Stimulated activated CD4-positive, alpha-beta T cell treated with anti-CD3 and anti-CD28 coated beads, Interleukin-15, amount 100 ng/mL, for 24 hours (primary cell): ENCODE data around the gene LRRC4B.
A peak's percentile ranks its signal among the peaks of the same experiment; 100 is the strongest.
"Not testable (repeated sequence)": the region's sequence is repeated elsewhere in the genome, so short reads cannot be mapped to it uniquely, and the experiment has no call there.

Experiments
- DNase-seq: peaks from one replicate; pipeline ENCODE4 v3.0.0-alpha.2; 2020

LRRC4B gene

DNA sequence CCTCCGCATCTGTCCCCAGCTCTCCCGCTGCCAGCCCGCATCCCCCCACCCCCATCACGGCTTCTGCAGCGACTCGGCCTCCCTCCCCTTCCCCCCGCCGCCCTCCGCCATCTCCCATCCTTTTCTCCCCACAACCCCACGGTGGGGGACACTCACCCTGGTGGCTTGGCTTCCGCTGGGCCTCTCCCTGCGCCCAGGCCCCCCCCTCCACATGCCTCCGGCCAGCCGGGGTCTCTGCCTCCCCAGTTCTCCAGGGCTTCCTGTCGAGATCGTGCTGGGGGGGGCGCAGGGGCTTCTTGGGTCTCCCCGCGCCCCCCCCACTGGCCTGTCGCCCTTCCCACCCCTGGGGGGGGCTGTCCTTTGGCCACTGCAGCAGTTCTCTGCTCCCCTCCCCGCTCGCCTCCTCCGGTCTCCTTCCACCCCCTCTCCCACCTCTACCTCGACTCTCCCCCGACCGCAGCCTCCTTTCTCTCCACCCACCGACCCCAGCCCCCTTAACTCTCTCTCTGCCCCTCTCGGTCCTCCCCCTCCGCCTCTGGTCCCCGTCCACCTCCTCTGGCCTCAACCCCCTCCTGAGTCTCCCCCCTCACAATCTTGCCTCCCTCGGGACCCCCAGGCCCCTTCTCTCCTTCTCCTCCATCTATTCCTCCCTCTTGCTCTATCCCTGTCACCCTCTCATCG, 17.1 kb downstream of the LRRC4B start:
- DNase-seq, result no peak

GRCh38 chr19:50550594-50550966, 17.7 kb downstream of the LRRC4B start:
- no peak for DNase-seq

- DNase-seq, result no peak
Observed at GRCh38 chr19:50549927-50550593, 18.2 kb downstream of the LRRC4B start.

GRCh38 chr19:50549059-50549926, 18.9 kb downstream of the LRRC4B start:
- no peak for DNase-seq

GRCh38 chr19:50548191-50549058, 19.8 kb downstream of the LRRC4B start:
- no peak for DNase-seq

DNA sequence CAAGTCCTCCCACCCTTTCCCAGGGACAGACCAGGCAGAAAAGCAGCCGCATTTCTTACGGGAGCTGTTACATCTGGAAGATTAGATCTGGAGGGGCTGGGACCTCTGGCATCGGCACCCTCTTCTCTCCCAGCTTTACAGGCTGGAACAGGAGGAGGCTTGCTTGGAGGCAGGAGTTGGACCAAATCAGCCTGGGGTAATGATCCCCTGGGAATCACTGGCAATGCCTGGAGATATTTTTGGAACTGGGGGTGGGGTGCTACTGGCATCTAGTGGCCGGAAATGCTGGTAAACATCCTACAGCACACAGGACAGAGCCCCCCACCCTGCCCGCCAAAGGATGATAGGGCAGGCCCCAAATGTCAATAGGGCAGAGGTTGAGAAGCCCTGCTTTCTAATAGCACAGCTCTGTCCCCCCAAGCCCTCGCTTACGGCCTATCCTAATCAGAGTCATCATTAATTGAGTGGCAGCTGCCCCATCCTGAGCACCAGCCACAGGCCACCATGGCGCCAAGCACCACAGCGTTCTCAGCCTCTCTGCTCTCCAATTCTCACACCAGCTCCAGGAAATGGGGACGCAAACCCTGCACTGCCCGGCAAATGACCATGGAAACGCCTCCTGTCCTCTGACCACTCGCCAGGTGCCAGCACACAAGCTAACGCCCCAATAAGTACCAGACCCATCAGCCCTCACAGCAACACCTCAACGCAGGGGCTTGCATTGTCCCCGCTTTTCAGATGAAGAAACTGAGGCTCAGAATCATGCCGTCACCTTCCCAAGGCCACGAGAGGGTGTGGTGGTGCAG, 20.6 kb downstream of the LRRC4B start:
- DNase-seq, result no peak

DNA sequence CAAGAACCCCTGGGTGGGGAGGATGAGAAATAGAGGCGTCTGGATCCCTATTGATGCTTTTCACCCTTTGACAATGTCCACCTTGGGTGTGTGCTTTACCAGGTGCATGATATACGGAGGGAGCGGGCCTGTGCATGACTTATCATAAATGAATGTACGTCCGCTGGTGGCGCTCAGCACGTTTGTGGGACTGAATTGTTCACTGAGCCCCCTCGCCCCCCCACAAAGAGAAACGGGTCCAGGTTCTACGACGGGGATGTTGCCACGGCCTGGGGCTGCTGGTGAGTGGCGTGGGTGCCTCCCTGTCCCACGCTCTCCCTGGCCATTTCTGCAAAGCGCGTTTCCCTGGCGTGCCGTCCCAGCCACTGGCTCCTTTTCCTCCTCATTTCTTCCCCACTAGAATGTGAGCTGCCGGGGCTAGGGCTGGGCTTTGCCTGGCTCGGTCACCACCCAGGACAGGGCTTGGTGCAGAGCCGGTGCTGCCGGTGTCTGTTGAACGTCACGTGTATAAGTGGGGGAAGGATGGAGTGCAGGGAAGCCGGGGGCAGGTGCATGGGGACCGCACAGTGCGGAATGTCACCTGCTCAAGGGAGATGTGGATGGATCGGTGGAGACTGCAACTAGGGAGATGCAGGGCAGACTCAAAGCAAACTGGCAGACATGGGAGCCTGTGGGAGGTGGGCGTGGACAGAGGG, 21.6 kb downstream of the LRRC4B start:
- no peak for DNase-seq

DNA sequence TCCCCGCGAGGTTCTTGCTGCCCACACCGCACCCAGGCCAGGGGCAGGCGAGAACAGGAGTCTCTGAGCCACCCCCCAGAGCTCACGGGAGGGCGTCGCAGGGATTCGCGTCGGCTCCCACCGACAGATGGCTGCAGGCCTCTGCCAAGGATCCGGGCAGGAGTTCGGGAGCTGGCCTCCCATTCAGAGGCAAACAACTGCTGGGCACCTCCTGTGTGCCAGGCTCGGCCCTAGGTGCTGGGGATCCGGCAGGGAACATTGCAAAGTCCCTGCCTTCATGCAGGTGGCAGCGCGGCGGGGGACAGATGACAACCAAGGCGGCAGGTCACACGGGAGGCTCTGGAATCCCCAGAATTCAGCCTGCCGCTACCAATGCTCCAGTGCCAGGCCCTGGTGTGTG, 25.3 kb downstream of the LRRC4B start:
- no peak for DNase-seq

DNA sequence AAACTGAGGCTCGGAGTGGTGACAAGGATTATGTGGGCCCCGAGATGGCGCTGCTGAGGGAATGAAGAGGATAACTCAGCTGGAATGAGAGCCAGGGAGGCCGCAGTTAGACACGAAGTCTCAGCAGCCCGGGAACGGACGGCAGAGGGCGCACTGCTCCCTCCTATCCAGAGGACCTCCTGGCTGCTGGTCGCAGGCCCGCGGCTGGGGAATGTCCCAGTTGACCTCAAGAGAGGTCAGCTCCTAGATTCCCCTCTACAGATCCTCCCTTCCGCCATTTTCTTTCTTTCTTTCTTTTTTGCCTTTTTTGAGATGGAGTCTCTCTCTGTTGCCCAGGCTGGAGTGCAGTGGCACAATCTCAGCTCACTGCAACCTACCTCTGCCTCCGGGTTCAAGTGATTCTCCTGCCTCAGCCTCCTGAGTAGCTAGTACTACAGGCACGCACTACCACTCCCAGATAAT, 30.4 kb downstream of the LRRC4B start:
- peak; percentile 84 for DNase-seq

GRCh38 chr19:50537306-50537685, 30.9 kb downstream of the LRRC4B start:
- DNase-seq, result no peak

DNA sequence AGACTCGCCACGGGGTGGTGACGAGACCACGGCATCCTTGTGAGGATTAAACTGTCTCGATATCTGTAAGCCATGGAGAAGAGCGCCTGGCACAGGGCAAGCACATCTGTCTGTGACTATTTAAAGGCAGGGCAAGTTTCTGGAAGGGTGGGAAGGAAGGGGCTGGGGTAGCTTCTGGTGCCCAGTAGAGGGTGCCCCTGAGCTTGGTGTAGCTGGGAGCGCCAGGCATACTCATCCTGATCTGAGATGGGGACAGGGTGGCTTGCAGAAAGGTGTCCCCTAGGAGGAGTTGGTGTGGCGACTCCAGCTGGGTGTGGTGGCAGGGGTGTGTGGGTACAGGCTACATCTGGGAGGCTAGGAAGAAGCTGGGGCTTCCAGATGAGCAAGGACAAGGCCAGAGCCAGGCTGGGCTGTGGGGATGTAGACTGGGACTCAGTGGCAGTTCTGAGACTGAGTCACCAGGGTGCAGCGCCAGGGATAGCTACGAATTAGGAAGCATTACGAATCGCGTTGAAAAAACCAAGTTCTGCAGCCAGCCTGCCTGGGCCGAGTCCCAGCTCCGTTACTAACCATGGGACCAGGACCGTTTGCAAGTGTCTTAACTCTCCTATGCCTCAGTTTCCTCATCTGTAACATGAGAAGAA, 31.5 kb downstream of the LRRC4B start:
- no peak for DNase-seq

DNA sequence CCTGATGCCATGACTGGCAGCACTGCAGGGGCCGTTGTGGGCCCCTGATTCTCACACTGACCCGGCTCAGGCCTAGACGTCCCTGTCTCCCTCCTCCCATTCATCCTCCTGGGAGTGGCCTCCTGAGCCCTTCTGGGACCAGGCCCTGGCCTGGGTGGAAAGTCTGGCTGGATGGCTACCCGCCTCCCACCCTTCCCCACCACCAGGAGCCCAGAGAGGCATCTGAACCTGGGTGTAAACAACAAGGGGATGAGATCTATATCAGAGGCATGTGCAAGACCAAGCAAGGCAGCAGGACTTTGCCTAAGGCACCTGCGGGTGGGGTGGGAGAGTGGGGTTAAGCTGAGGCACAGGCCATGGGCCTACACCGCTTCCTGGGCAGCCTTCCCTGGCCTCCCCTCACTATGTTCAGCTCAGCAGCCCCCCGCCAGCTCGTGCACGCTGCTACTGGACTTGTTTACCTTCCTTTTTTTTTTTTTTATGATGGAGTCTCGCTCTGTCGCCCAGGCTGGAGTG, 32.5 kb downstream of the LRRC4B start:
- no peak for DNase-seq

GRCh38 chr19:50534478-50534877, 33.8 kb downstream of the LRRC4B start:
- no peak for DNase-seq

- no peak for DNase-seq
Observed at GRCh38 chr19:50532952-50533351, 35.3 kb downstream of the LRRC4B start.

DNA sequence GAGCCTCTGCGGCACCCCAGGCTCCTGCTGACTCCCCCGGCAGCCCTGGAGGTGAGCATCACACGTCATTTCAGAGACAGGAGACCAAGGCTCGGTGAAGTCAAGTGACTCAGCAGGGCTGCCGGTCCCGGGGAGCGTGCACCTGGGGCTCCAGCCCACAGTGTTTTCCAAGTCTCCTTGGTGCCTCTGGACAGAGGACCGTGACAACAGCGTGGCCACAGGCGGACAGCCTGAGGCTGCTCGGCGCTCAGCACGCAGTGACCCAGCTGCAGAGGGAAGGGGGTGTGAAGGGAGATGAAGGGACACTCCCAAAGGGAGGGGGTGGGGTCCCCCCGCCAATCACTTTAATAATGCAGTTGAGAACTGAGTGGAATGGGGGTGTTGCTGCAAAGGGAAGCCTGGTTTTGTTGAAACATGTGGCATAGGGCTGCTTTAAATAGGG, 37.0 kb downstream of the LRRC4B start:
- no peak for DNase-seq

GRCh38 chr19:50528052-50528451, 40.2 kb downstream of the LRRC4B start:
- not testable (repeated sequence) for DNase-seq

DNA sequence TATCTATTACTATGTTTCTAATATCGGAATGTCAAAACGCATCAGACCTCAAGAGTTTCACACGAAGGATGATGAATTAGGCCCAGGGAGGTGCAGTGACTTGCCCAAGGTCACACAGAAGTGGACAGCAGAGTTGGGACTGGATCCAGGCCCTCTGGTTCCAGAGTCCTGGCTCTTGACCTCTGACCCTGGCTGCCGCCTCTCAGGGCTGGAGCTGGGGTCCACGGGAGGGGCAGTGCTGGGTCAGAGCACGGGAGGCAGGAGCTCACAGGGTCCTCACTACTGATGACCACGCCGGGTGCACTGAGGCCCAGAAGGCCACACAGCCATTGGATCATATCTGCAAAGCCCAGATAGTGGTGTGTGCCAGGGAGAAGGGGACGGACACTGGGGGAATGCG, 45.4 kb downstream of the LRRC4B start:
- no peak for DNase-seq

GRCh38 chr19:50520822-50521465, 47.3 kb downstream of the LRRC4B start:
- no peak for DNase-seq

DNA sequence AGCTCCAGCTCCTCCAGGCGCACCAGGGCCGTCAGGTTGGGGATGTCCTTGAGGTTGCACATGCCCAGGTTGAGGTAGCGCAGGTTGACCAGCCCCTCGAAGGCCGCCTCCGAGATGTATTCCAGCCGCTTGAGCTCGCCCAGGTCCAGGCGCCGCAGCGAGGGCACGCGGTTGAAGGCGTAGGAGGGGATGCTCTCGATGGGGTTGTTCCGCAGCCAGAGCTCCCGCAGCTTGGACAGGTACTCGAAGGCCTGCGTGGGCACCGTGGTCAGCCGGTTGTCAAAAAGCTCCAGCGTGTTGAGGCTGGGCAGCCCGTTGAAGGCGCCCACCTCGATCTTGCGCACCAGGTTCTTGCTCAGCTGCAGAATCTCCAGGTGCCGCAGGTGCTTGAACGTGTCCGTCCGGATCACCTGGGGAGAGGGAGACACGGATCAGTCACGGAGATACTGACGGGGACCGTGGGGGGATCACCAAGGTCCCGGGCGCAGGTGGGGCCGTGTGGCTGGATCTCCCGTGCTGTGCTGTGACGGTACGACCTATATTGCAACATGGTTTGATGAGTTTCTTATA, 49.1 kb downstream of the LRRC4B start:
- DNase-seq, result no peak
